Measurements from ENCODE around the gene TSPAN31. TPM values are rescaled to one million over a fixed set of nuclear protein-coding genes. Genes with fewer than 3 reads are reported as not detected.

TSPAN31 gene
- total RNA-seq, 1 donor from 2014 or later, result 61.3 TPM

DNA sequence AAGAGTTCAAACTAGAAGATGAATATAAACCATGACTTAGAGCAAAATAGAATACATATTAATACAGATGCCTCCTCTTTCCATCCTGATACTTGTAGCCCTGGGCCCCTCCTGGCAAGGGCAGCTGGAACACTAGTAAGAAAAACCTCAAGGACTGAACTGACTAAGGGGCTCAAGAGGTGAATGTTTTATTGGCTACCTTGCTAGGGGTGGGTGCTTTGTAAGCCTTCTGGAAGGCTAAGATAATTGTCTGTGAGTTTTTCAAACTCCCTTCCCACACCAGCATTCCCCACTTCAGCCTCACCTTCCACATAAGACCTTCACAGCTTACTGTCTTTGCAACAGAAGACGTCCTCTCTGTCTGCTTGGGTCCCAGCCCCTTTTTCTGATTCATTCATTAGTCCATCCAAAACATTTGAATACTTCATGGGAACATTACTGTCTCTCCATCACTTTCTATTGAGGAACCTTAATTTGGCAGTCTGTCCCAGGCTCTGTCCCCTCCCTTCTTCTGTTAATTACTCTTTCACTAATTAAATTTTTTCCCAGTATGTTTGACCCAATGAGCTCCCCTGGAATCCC lies 9.0 kb downstream of the TSPAN31 start:
- H3K27ac ChIP-seq, result no peak overlapping the region
- H3F3A ChIP-seq (ENCODE audit: low read depth), result peaks cover 41% of the 10 kb centered on the region
- Mint-ChIP-seq H3K27me3 (ENCODE audit: insufficient read depth, low read depth) (peaks cover 36% of the 10 kb centered on the region), H3K36me3 (peaks cover 31% of the 10 kb centered on the region), H3K4me3 (peak overlapping the region; percentile 97), H3K9me3 (peaks cover 3% of the 10 kb centered on the region), H3K27ac (no peak overlapping the region), H3K4me1 (peaks cover 50% of the 10 kb centered on the region)
- H3K9me3 ChIP-seq (ENCODE audit: low read depth), result no peaks in the 10 kb centered on the region
- H2AFZ ChIP-seq (replicated peaks), result no peak overlapping the region
- H3K4me2 ChIP-seq, result peak overlapping the region; percentile 95
- H4K20me1 ChIP-seq (ENCODE audit: low read depth), result peaks cover 30% of the 10 kb centered on the region
- no peak overlapping the region for H3K9ac ChIP-seq
- peak overlapping the region; percentile 66 for H3K4me3 ChIP-seq
- no peaks in the 10 kb centered on the region for H3K36me3 ChIP-seq
- peaks cover 33% of the 10 kb centered on the region for H3K79me2 ChIP-seq (ENCODE audit: low read depth)
- no peak for DNase-seq (ENCODE audit: low spot score)
- peaks cover 31% of the 10 kb centered on the region for H3K4me1 ChIP-seq
- peaks cover 29% of the 10 kb centered on the region for H3K27me3 ChIP-seq
- TF ChIP-seq, protein P1, sequence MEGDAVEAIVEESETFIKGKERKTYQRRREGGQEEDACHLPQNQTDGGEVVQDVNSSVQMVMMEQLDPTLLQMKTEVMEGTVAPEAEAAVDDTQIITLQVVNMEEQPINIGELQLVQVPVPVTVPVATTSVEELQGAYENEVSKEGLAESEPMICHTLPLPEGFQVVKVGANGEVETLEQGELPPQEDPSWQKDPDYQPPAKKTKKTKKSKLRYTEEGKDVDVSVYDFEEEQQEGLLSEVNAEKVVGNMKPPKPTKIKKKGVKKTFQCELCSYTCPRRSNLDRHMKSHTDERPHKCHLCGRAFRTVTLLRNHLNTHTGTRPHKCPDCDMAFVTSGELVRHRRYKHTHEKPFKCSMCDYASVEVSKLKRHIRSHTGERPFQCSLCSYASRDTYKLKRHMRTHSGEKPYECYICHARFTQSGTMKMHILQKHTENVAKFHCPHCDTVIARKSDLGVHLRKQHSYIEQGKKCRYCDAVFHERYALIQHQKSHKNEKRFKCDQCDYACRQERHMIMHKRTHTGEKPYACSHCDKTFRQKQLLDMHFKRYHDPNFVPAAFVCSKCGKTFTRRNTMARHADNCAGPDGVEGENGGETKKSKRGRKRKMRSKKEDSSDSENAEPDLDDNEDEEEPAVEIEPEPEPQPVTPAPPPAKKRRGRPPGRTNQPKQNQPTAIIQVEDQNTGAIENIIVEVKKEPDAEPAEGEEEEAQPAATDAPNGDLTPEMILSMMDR (IDR thresholded peaks at IDR 0.05), result no peak
- TF ChIP-seq EZH2phosphoT487 (IDR thresholded peaks at IDR 0.05) (no peak), EZH2 (IDR thresholded peaks at IDR 0.05) (no peak)

DNA sequence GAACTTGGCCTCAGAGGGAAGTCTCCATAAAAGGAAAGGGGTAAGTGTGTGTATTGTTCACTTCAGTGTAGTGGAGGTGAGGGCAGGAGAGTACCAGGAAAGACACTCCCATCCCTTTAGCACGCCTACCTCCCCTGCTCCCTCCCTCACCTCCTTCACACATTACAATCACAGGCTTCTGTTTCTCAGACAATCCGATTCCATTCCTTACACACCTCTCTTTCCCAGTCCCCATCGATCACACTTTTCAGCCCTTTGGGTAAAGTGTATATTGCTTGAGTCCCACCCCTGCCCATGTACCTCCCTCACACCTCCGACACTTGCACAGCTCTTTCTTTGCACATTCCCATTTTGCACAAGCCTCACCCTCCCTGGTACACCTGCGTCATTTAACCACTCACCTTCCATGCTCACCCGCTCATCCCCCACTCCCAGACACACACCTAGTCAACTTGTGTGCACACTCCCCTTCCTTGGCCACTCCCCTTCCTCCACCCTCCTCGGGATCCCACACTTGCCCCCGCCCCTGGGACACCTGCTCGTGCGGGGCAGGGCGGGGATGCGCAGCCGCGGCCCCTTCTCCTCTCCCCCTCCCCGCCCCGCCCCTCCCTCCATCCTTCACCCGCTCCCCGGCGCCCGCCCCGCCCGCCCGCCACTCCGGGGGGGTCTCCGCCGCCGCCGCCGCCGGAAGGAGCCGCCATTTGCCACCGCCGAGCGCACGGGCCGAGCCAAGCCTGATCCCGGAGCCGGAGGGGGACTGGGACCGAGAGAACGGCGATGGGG lies 9.8 kb downstream of the TSPAN31 start, which contains the start of gene MARCHF9:
Gene MARCHF9 (plus strand): TSS at position 693 of the 783 bp plus-strand sequence. CDS start 426 bp downstream, outside the sequence.
- H3K27me3 Mint-ChIP-seq (ENCODE audit: insufficient read depth, low read depth), result peaks cover 36% of the 10 kb centered on the region
- Histone ChIP-seq H3K4me3 (peak within 1 kb of the TSS; percentile 66), H3K9me3 (ENCODE audit: low read depth) (no peaks in the 10 kb centered on the region), H4K20me1 (ENCODE audit: low read depth) (peaks cover 38% of the 10 kb centered on the region), H3K36me3 (no peaks in the 10 kb centered on the region), H3K79me2 (ENCODE audit: low read depth) (peaks cover 26% of the 10 kb centered on the region), H3K4me2 (peak within 1 kb of the TSS; percentile 95), H3F3A (ENCODE audit: low read depth) (peaks cover 37% of the 10 kb centered on the region), H2AFZ (replicated peaks) (no peak within 1 kb of the TSS), H3K9ac (no peak within 1 kb of the TSS), H3K27me3 (peaks cover 29% of the 10 kb centered on the region), H3K4me1 (peaks cover 31% of the 10 kb centered on the region), H3K27ac (no peak within 1 kb of the TSS)
- H3K4me3 Mint-ChIP-seq, result peak within 1 kb of the TSS; percentile 97
- peaks cover 25% of the 10 kb centered on the region for H3K36me3 Mint-ChIP-seq
- peaks cover 3% of the 10 kb centered on the region for H3K9me3 Mint-ChIP-seq
- TF ChIP-seq EZH2phosphoT487 (IDR thresholded peaks at IDR 0.05) (no peak), EZH2 (IDR thresholded peaks at IDR 0.05) (no peak)
- TF ChIP-seq, protein P1 (IDR thresholded peaks at IDR 0.05), result no peak
- DNase-seq (ENCODE audit: low spot score), result peak; percentile 82
- peaks cover 50% of the 10 kb centered on the region for H3K4me1 Mint-ChIP-seq
- H3K27ac Mint-ChIP-seq, result peak within 1 kb of the TSS; percentile 74

DNA sequence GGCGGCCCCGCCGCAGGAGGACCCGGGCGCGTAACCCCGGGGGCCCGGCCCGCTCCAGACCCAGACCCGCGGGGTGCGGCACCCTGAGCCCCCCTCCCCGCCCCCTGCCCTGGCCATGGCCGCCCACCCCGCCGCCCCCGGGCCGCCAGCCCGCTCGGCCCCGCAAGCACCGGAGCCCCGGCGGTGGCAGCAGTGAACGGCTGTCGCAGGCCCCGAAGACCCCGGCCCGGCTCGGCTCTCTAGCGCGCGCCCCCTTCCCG lies 10.3 kb downstream of the TSPAN31 start:
- H3K4me1 ChIP-seq, result peaks cover 31% of the 10 kb centered on the region
- peaks cover 40% of the 10 kb centered on the region for H3K27me3 Mint-ChIP-seq (ENCODE audit: insufficient read depth, low read depth)
- H3K9ac ChIP-seq, result no peak overlapping the region
- TF ChIP-seq, protein P1 (IDR thresholded peaks at IDR 0.05), result no peak
- TF ChIP-seq EZH2 (IDR thresholded peaks at IDR 0.05) (no peak), EZH2phosphoT487 (IDR thresholded peaks at IDR 0.05) (no peak)
- H3F3A ChIP-seq (ENCODE audit: low read depth), result peaks cover 36% of the 10 kb centered on the region
- no peaks in the 10 kb centered on the region for H3K9me3 ChIP-seq (ENCODE audit: low read depth)
- H3K4me1 Mint-ChIP-seq, result peaks cover 50% of the 10 kb centered on the region
- H4K20me1 ChIP-seq (ENCODE audit: low read depth), result peaks cover 43% of the 10 kb centered on the region
- no peak for DNase-seq (ENCODE audit: low spot score)
- peaks cover 3% of the 10 kb centered on the region for H3K9me3 Mint-ChIP-seq
- no peaks in the 10 kb centered on the region for H3K36me3 ChIP-seq
- H3K27me3 ChIP-seq, result peaks cover 29% of the 10 kb centered on the region
- H3K4me2 ChIP-seq, result peak overlapping the region; percentile 95
- H3K36me3 Mint-ChIP-seq, result peaks cover 24% of the 10 kb centered on the region
- no peak overlapping the region for H3K27ac ChIP-seq
- no peak overlapping the region for H3K4me3 Mint-ChIP-seq
- peaks cover 21% of the 10 kb centered on the region for H3K79me2 ChIP-seq (ENCODE audit: low read depth)
- H2AFZ ChIP-seq (replicated peaks), result no peak overlapping the region
- no peak overlapping the region for H3K27ac Mint-ChIP-seq
- H3K4me3 ChIP-seq, result peak overlapping the region; percentile 66

Measured in neural progenitor cell (in vitro differentiated cells).